Osteocyte (in vitro differentiated cells): ENCODE measurements around the gene SMYD2. TPM values are rescaled to one million over a fixed set of nuclear protein-coding genes. Genes with fewer than 3 reads are reported as not detected.

ENCODE experiments used
- DNase-seq: peaks from one replicate; pipeline ENCODE4 v3.0.0; 2021; ENCODE audit warnings: mixed read lengths; ENCODE audit not compliant: unreplicated experiment; ENCODE audit errors: extremely low spot score
- H3K27ac Mint-ChIP-seq: one replicate; pipeline ENCODE4 v1.8.0; 2021; ENCODE audit warnings: mild to moderate bottlenecking, mixed read lengths; ENCODE audit not compliant: unreplicated experiment
- H3K27me3 Mint-ChIP-seq: one replicate; pipeline ENCODE4 v1.8.0; 2021; ENCODE audit warnings: mixed read lengths; ENCODE audit not compliant: unreplicated experiment
- H3K36me3 Mint-ChIP-seq: one replicate; pipeline ENCODE4 v1.8.0; 2021; ENCODE audit warnings: mixed read lengths; ENCODE audit not compliant: unreplicated experiment
- H3K4me1 Mint-ChIP-seq: one replicate; pipeline ENCODE4 v1.8.0; 2021; ENCODE audit warnings: mixed read lengths; ENCODE audit not compliant: unreplicated experiment
- H3K4me3 Mint-ChIP-seq: one replicate; pipeline ENCODE4 v1.8.0; 2021; ENCODE audit warnings: mild to moderate bottlenecking, moderate library complexity, mixed read lengths; ENCODE audit not compliant: unreplicated experiment
- H3K9me3 Mint-ChIP-seq: one replicate; pipeline ENCODE4 v1.8.0; 2021; ENCODE audit warnings: mixed read lengths; ENCODE audit not compliant: unreplicated experiment
- CTCF ChIP-seq: fragments of 200-600 bp; sonication (generic); IDR thresholded peaks from 2 replicates; pipeline ENCODE4 v1.5.0; 2021; ENCODE audit warnings: antibody characterized with exemption, mild to moderate bottlenecking, moderate library complexity
- total RNA-seq: library from RNA; stranded (reverse); gene quantifications from 2 replicates; pipeline ENCODE4 v1.2.1, GENCODE V29; 2021

Gene SMYD2
- total RNA-seq, 1 donor from 2014 or later = 44.7 TPM

GRCh38 chr1:214337015-214337414 lies 56.1 kb downstream of the SMYD2 start:
- Mint-ChIP-seq H3K27ac (peak overlapping the region; percentile 85), H3K4me1 (peaks cover 32% of the 10 kb centered on the region), H3K9me3 (no peaks in the 10 kb centered on the region), H3K36me3 (peaks cover 15% of the 10 kb centered on the region), H3K27me3 (no peaks in the 10 kb centered on the region), H3K4me3 (no peak overlapping the region)
- no peak for DNase-seq
- no peak for TF ChIP-seq CTCF

GRCh38 chr1:214337511-214337910 lies 56.6 kb downstream of the SMYD2 start:
- Mint-ChIP-seq H3K27me3 (no peaks in the 10 kb centered on the region), H3K36me3 (peaks cover 20% of the 10 kb centered on the region), H3K9me3 (no peaks in the 10 kb centered on the region), H3K4me3 (no peak overlapping the region), H3K27ac (peak overlapping the region; percentile 85), H3K4me1 (peaks cover 32% of the 10 kb centered on the region)
- TF ChIP-seq CTCF = no peak
- no peak for DNase-seq

- H3K4me3 Mint-ChIP-seq = no peak overlapping the region
- no peaks in the 10 kb centered on the region for H3K9me3 Mint-ChIP-seq
- no peaks in the 10 kb centered on the region for H3K27me3 Mint-ChIP-seq
- TF ChIP-seq CTCF = no peak
- H3K36me3 Mint-ChIP-seq = peaks cover 22% of the 10 kb centered on the region
- no peak for DNase-seq
- H3K4me1 Mint-ChIP-seq = peaks cover 29% of the 10 kb centered on the region
- peak overlapping the region; percentile 85 for H3K27ac Mint-ChIP-seq
Measured at GRCh38 chr1:214338212-214338611, 57.3 kb downstream of the SMYD2 start.

GRCh38 chr1:214341459-214341858 lies 60.5 kb downstream of the SMYD2 start:
- Mint-ChIP-seq H3K9me3 (no peaks in the 10 kb centered on the region), H3K4me3 (no peak overlapping the region), H3K36me3 (peaks cover 37% of the 10 kb centered on the region), H3K27ac (no peak overlapping the region), H3K4me1 (peaks cover 22% of the 10 kb centered on the region), H3K27me3 (no peaks in the 10 kb centered on the region)
- TF ChIP-seq CTCF = no peak
- no peak for DNase-seq

GRCh38 chr1:214341932-214342331 lies 61.0 kb downstream of the SMYD2 start:
- Mint-ChIP-seq H3K27ac (no peak overlapping the region), H3K27me3 (no peaks in the 10 kb centered on the region), H3K4me1 (peaks cover 17% of the 10 kb centered on the region), H3K4me3 (no peak overlapping the region), H3K9me3 (no peaks in the 10 kb centered on the region), H3K36me3 (peaks cover 37% of the 10 kb centered on the region)
- DNase-seq = no peak
- peak; percentile 26 for TF ChIP-seq CTCF
